A673 (cell line): Measurements from ENCODE around the gene SP2. TPM values are rescaled to one million over a fixed set of nuclear protein-coding genes. Genes with fewer than 3 reads are reported as not detected.

Experiments
- BruUV-seq: library from RNA; stranded (reverse); fragments of 400-500 nt; replicated peaks from 2 replicates; lab custom pipeline; 2021; lab: Mats Ljungman, UMichigan
- CTCF ChIA-PET: fragments of 300-600 bp; sonication (Branson Sonifier 250); formaldehyde crosslinking; loops from one replicate; lab custom pipeline; 2022; ENCODE audit warnings: antibody characterized with exemption; lab: Charles Lee
- POLR2A ChIA-PET: fragments of 300-600 bp; sonication (Branson Sonifier 250); formaldehyde crosslinking; loops from one replicate; lab custom pipeline; 2022; ENCODE audit warnings: antibody characterized with exemption; ENCODE audit not compliant: low non-redundant PET; lab: Charles Lee
- DNase-seq: peaks from one replicate; pipeline ENCODE4 v3.0.0-alpha.2; 2015; ENCODE audit warnings: low spot score
- H3K27ac ChIP-seq: fragments of 200-600 bp; sonication (generic); 2 replicates; pipeline ENCODE4 v1.5.1; 2016; ENCODE audit warnings: mixed run types, low read depth, mild to moderate bottlenecking, mixed read lengths, antibody characterized with exemption, low read length; ENCODE audit not compliant: poor library complexity, severe bottlenecking
- H3K27me3 ChIP-seq: fragments of 200-600 bp; sonication (generic); replicated peaks from 2 replicates; pipeline ENCODE4 v1.6.1; 2017; ENCODE audit warnings: mixed run types, low read depth, mild to moderate bottlenecking, mixed read lengths, antibody characterized with exemption, low read length; ENCODE audit not compliant: insufficient read depth, poor library complexity
- H3K36me3 ChIP-seq: fragments of 200-600 bp; sonication (generic); 2 replicates; pipeline ENCODE4 v1.6.1; 2016; ENCODE audit warnings: mixed run types, mild to moderate bottlenecking, mixed read lengths, antibody characterized with exemption, low read length; ENCODE audit not compliant: insufficient read depth, poor library complexity, severe bottlenecking
- H3K4me1 ChIP-seq: fragments of 200-600 bp; sonication (generic); 2 replicates; pipeline ENCODE4 v1.6.1; 2017; ENCODE audit warnings: mixed run types, mild to moderate bottlenecking, mixed read lengths, antibody characterized with exemption, low read length; ENCODE audit not compliant: insufficient read depth, poor library complexity, severe bottlenecking
- H3K4me3 ChIP-seq: fragments of 200-600 bp; sonication (generic); 2 replicates; pipeline ENCODE4 v1.5.1; 2016; ENCODE audit warnings: low read depth, mixed run types, mild to moderate bottlenecking, mixed read lengths, low read length; ENCODE audit not compliant: poor library complexity, severe bottlenecking
- H3K9me3 ChIP-seq: fragments of 200-600 bp; sonication (generic); 2 replicates; pipeline ENCODE4 v1.6.1; 2016; ENCODE audit warnings: mixed run types, low read depth, mild to moderate bottlenecking, mixed read lengths, antibody characterized with exemption, low read length; ENCODE audit not compliant: poor library complexity, severe bottlenecking
- EZH2 ChIP-seq: fragments of 200-600 bp; sonication (generic); IDR thresholded peaks from 2 replicates; pipeline ENCODE4 v1.6.1; 2017; ENCODE audit warnings: borderline replicate concordance, low read depth, mild to moderate bottlenecking, mixed read lengths, antibody characterized with exemption, low read length; ENCODE audit not compliant: poor library complexity, severe bottlenecking
- intact Hi-C: fragments of 100-400 bp; cut with micrococcal nuclease; formaldehyde crosslinking; loops from one replicate; pipeline ENCODE4 v1.10.0; 2022; ENCODE audit not compliant: unreplicated experiment
- total RNA-seq: library from RNA; stranded (reverse); gene quantifications from 2 replicates; pipeline ENCODE4 v1.2.3, GENCODE V29; 2021
- TF ChIP-seq, protein P1 (sequence below): fragments of 300-800, 200-600 bp; sonication (generic); conservative IDR thresholded peaks from 2 replicates; pipeline ENCODE4 v1.5.1; 2017; ENCODE audit warnings: low read depth, mild to moderate bottlenecking, antibody characterized with exemption, low read length, moderate library complexity, mixed read lengths

SP2 gene
- total RNA-seq, 1 experiment from 2014 or later = 19.5 TPM

DNA sequence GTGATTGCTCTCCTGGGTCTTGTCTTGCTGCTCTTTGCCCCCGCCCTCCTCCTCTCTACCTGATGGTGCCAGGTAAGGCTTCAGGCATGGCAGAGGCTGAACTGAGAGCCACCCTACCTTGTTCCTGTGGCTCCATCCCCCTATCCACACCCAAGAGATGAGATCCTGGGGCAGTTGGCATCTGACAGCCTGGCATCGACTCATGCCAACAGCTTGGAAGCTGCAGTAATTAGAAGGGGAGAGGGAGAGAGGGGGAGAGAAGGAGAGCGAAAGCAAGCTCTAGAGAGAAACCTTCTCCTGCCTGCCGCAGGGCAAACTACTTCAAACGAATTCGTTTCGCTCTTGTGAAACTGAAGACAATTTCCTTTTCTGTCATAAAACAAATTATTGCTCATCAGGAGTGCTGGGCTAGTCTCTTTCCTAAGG lies 31.2 kb upstream of the SP2 start:
- H3K27ac ChIP-seq = no peak overlapping the region
- H3K9me3 ChIP-seq = no peaks in the 10 kb centered on the region
- intact Hi-C loops = no loop called here
- H3K4me3 ChIP-seq = no peak overlapping the region
- POLR2A ChIA-PET = no interaction called here
- peak; percentile 61 for DNase-seq
- H3K36me3 ChIP-seq = no peaks in the 10 kb centered on the region
- no peak for TF ChIP-seq EZH2
- TF ChIP-seq, protein P1, sequence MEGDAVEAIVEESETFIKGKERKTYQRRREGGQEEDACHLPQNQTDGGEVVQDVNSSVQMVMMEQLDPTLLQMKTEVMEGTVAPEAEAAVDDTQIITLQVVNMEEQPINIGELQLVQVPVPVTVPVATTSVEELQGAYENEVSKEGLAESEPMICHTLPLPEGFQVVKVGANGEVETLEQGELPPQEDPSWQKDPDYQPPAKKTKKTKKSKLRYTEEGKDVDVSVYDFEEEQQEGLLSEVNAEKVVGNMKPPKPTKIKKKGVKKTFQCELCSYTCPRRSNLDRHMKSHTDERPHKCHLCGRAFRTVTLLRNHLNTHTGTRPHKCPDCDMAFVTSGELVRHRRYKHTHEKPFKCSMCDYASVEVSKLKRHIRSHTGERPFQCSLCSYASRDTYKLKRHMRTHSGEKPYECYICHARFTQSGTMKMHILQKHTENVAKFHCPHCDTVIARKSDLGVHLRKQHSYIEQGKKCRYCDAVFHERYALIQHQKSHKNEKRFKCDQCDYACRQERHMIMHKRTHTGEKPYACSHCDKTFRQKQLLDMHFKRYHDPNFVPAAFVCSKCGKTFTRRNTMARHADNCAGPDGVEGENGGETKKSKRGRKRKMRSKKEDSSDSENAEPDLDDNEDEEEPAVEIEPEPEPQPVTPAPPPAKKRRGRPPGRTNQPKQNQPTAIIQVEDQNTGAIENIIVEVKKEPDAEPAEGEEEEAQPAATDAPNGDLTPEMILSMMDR = no peak
- BruUV-seq = no TSS peak
- CTCF ChIA-PET = no interaction called here
- peaks cover 10% of the 10 kb centered on the region for H3K4me1 ChIP-seq
- H3K27me3 ChIP-seq = no peaks in the 10 kb centered on the region

DNA sequence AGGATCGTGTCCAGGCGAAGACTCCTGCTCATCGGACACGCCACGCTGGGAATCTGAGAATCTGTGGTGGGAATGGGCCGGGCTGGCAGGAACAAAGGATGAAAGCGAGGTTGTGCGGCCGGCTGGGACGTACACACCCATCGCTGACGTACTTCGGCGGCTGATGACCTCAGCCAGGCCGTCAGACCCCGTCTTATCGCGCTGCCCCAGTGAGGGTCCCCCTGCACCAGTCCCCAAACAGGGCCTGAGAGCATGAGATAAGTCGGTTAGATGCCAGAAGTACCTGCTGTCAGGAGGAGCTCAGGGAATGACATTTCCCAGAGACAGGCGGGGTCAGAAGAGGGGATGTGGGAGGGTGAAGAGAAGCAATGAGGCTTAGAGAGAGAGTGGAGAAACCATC lies 29.1 kb upstream of the SP2 start:
- H3K4me3 ChIP-seq = no peak overlapping the region
- H3K27ac ChIP-seq = no peak overlapping the region
- TF ChIP-seq EZH2 = no peak
- TF ChIP-seq, protein P1 = no peak
- ChIA-PET CTCF (no interaction called here), POLR2A (no interaction called here)
- peaks cover 10% of the 10 kb centered on the region for H3K4me1 ChIP-seq
- no peak for DNase-seq
- H3K9me3 ChIP-seq = no peaks in the 10 kb centered on the region
- intact Hi-C loops = no loop called here
- H3K27me3 ChIP-seq = no peaks in the 10 kb centered on the region
- BruUV-seq = no TSS peak
- no peaks in the 10 kb centered on the region for H3K36me3 ChIP-seq

DNA sequence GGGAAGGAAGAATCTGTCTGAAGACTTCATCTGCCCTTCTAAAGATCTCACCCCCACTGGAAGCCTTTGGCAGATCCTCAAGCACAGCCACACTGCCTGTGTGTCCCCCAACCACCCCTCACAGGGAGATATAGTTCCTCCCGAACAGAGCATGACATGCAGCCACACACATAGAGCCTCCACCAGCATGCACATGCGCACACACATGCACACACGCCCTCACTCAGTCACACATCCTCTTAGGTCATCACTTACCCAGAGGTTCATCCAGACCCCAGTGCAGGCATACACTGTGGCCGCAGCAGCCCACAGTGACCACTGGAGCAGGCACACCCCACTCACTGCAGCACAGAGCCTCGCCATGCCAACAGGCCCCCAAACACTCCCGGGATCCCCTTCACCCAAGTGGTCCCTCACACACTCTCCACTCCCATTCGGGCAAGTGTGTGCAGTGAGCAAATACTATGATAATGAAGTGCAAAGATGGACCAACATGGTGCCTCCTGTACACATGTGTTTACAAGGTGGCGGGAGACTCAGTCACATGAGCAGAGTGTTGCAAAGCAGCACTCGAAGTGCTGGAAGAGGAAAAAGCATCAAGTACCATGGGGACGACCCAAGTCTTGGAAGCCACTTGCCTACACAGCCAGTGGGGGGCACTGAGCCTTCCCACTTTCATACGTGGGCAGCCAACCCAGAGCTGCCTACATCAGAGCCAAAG lies 28.1 kb upstream of the SP2 start:
- no peaks in the 10 kb centered on the region for H3K36me3 ChIP-seq
- no peak for DNase-seq
- CTCF ChIA-PET = no interaction called here
- POLR2A ChIA-PET = no interaction called here
- H3K4me1 ChIP-seq = peaks cover 10% of the 10 kb centered on the region
- H3K9me3 ChIP-seq = no peaks in the 10 kb centered on the region
- intact Hi-C loops = no loop called here
- no peak overlapping the region for H3K27ac ChIP-seq
- TF ChIP-seq, protein P1 = no peak
- no peak for TF ChIP-seq EZH2
- H3K27me3 ChIP-seq = no peaks in the 10 kb centered on the region
- no peak overlapping the region for H3K4me3 ChIP-seq
- BruUV-seq = no TSS peak
